Measurements from ENCODE around the gene GP5.

Gene GP5

GRCh38 chr3:194375473-194376240 is 23.4 kb downstream of the GP5 start:
- DNase-seq, result no peak

- DNase-seq, result no peak
Measured at GRCh38 chr3:194374935-194375334, 24.1 kb downstream of the GP5 start.

- no peak for DNase-seq
Measured at GRCh38 chr3:194373899-194374298, 25.2 kb downstream of the GP5 start.

- no peak for DNase-seq
Measured at GRCh38 chr3:194373028-194373427, 26.0 kb downstream of the GP5 start.

- no peak for DNase-seq
Measured at GRCh38 chr3:194370753-194371152, 28.3 kb downstream of the GP5 start.

GRCh38 chr3:194369522-194370279 is 29.4 kb downstream of the GP5 start, which contains the start of gene LRRC15:
Gene LRRC15 (minus strand): TSS chr3:194369743. CDS start chr3:194361043, 8,700 bp downstream.
- no peak for DNase-seq

- DNase-seq, result no peak
Measured at GRCh38 chr3:194368918-194369317, 30.1 kb downstream of the GP5 start.

GRCh38 chr3:194367992-194368841 is 30.8 kb downstream of the GP5 start:
- DNase-seq, result no peak

GRCh38 chr3:194365978-194366490 is 33.0 kb downstream of the GP5 start:
- no peak for DNase-seq

GRCh38 chr3:194365526-194365925 is 33.5 kb downstream of the GP5 start:
- DNase-seq, result no peak

GRCh38 chr3:194364652-194365434 is 34.2 kb downstream of the GP5 start:
- DNase-seq, result no peak

- DNase-seq, result no peak
Measured at GRCh38 chr3:194364314-194364651, 34.8 kb downstream of the GP5 start.

- no peak for DNase-seq
Measured at GRCh38 chr3:194360568-194360967, 38.5 kb downstream of the GP5 start.

- no peak for DNase-seq
Measured at GRCh38 chr3:194357681-194358080, 41.4 kb downstream of the GP5 start.

- no peak for DNase-seq
Measured at GRCh38 chr3:194355379-194355778, 43.7 kb downstream of the GP5 start.

GRCh38 chr3:194354315-194354714 is 44.8 kb downstream of the GP5 start:
- no peak for DNase-seq

GRCh38 chr3:194352667-194353246 is 46.3 kb downstream of the GP5 start:
- DNase-seq, result no peak

- no peak for DNase-seq
Measured at GRCh38 chr3:194351952-194352536, 47.0 kb downstream of the GP5 start.

GRCh38 chr3:194351080-194351672 is 47.9 kb downstream of the GP5 start, which contains the start of gene CPN2:
Gene CPN2 (minus strand): TSS chr3:194351328. CDS start chr3:194342702, 8,626 bp downstream.
- DNase-seq, result no peak

GRCh38 chr3:194350726-194351071 is 48.4 kb downstream of the GP5 start:
- DNase-seq, result no peak

- no peak for DNase-seq
Measured at GRCh38 chr3:194348354-194348753, 50.7 kb downstream of the GP5 start.
